Measurements from ENCODE around the gene OR6J1.
"Not testable (repeated sequence)": the region's sequence is repeated elsewhere in the genome, so short reads cannot be mapped to it uniquely, and the experiment has no call there.

Gene OR6J1

GRCh38 chr14:22644305-22644635, at the start of gene OR6J1:
Gene OR6J1, minus strand, starts transcription at chr14:22644352. Its CDS starts 9,541 bp downstream, at chr14:22634811.
- no peak within 1 kb of the TSS for H3K4me2 ChIP-seq
- H3K4me1 ChIP-seq = no peaks in the 10 kb centered on the region
- no peak within 1 kb of the TSS for H3K27ac ChIP-seq
- no peak for TF ChIP-seq Cebpa-rat (IDR thresholded peaks at IDR 0.05)
- no peaks in the 10 kb centered on the region for H3K9me3 ChIP-seq
- no peaks in the 10 kb centered on the region for H3K36me3 ChIP-seq
- H4K20me1 ChIP-seq = no peaks in the 10 kb centered on the region
- no peaks in the 10 kb centered on the region for H3K27me3 ChIP-seq
- H3K4me3 ChIP-seq = no peak within 1 kb of the TSS
- H3K9ac ChIP-seq = no peak within 1 kb of the TSS

GRCh38 chr14:22692194-22692593, 48.0 kb upstream of the OR6J1 start:
- H4K20me1 ChIP-seq = no peaks in the 10 kb centered on the region
- H3K9me3 ChIP-seq = peaks cover 27% of the 10 kb centered on the region
- no peaks in the 10 kb centered on the region for H3K27me3 ChIP-seq
- H3K4me1 ChIP-seq = no peaks in the 10 kb centered on the region
- H3K4me2 ChIP-seq = no peak overlapping the region
- TF ChIP-seq Cebpa-rat (IDR thresholded peaks at IDR 0.05) = no peak
- no peak overlapping the region for H3K9ac ChIP-seq
- H3K4me3 ChIP-seq = no peak overlapping the region
- H3K36me3 ChIP-seq = no peaks in the 10 kb centered on the region
- no peak overlapping the region for H3K27ac ChIP-seq

GRCh38 chr14:22691171-22691570, 47.0 kb upstream of the OR6J1 start:
- Histone ChIP-seq H3K9me3 (peaks cover 32% of the 10 kb centered on the region), H4K20me1 (no peaks in the 10 kb centered on the region), H3K36me3 (no peaks in the 10 kb centered on the region), H3K27me3 (no peaks in the 10 kb centered on the region), H3K9ac (no peak overlapping the region), H3K4me2 (no peak overlapping the region), H3K4me1 (no peaks in the 10 kb centered on the region), H3K27ac (no peak overlapping the region), H3K4me3 (no peak overlapping the region)
- no peak for TF ChIP-seq Cebpa-rat (IDR thresholded peaks at IDR 0.05)

GRCh38 chr14:22689199-22689598, 45.0 kb upstream of the OR6J1 start:
- Histone ChIP-seq H3K4me1 (no peaks in the 10 kb centered on the region), H3K27me3 (no peaks in the 10 kb centered on the region), H3K27ac (no peak overlapping the region), H4K20me1 (no peaks in the 10 kb centered on the region), H3K9ac (no peak overlapping the region), H3K9me3 (peaks cover 36% of the 10 kb centered on the region), H3K4me3 (no peak overlapping the region), H3K36me3 (no peaks in the 10 kb centered on the region), H3K4me2 (no peak overlapping the region)
- no peak for TF ChIP-seq Cebpa-rat (IDR thresholded peaks at IDR 0.05)

- H3K27me3 ChIP-seq, H4K20me1 ChIP-seq, H3K4me1 ChIP-seq, H3K36me3 ChIP-seq, H3K27ac ChIP-seq, H3K4me3 ChIP-seq, H3K4me2 ChIP-seq, H3K9ac ChIP-seq: not testable (repeated sequence)
- peaks cover 32% of the 10 kb centered on the region for H3K9me3 ChIP-seq
Observed at GRCh38 chr14:22687969-22688368, 43.8 kb upstream of the OR6J1 start.

- not testable (repeated sequence) for H3K27ac ChIP-seq, H3K4me3 ChIP-seq, H3K9ac ChIP-seq, H3K36me3 ChIP-seq, H4K20me1 ChIP-seq, H3K4me2 ChIP-seq, H3K27me3 ChIP-seq, H3K4me1 ChIP-seq
- 0 out of 2 replicates have a peak, but pooled peaks cover 17% of the 10 kb centered on the region for H3K9me3 ChIP-seq
Observed at GRCh38 chr14:22686176-22686611, 42.0 kb upstream of the OR6J1 start.

GRCh38 chr14:22685467-22685866, 41.3 kb upstream of the OR6J1 start:
- no peaks in the 10 kb centered on the region for H3K4me1 ChIP-seq
- H3K27me3 ChIP-seq = no peaks in the 10 kb centered on the region
- H3K27ac ChIP-seq = no peak overlapping the region
- no peak overlapping the region for H3K9ac ChIP-seq
- 0 out of 2 replicates have a peak, but pooled peaks cover 17% of the 10 kb centered on the region for H3K9me3 ChIP-seq
- no peak overlapping the region for H3K4me2 ChIP-seq
- TF ChIP-seq Cebpa-rat (IDR thresholded peaks at IDR 0.05) = no peak
- no peaks in the 10 kb centered on the region for H4K20me1 ChIP-seq
- H3K36me3 ChIP-seq = no peaks in the 10 kb centered on the region
- no peak overlapping the region for H3K4me3 ChIP-seq

- H3K4me2 ChIP-seq, H4K20me1 ChIP-seq, H3K27me3 ChIP-seq, H3K27ac ChIP-seq, H3K36me3 ChIP-seq, H3K4me3 ChIP-seq, H3K4me1 ChIP-seq, H3K9ac ChIP-seq: not testable (repeated sequence)
- 0 out of 2 replicates have a peak, but pooled peaks cover 17% of the 10 kb centered on the region for H3K9me3 ChIP-seq
Observed at GRCh38 chr14:22683428-22683827, 39.3 kb upstream of the OR6J1 start.

- Histone ChIP-seq H3K27ac (no peak overlapping the region), H4K20me1 (no peaks in the 10 kb centered on the region), H3K4me1 (no peaks in the 10 kb centered on the region), H3K9me3 (no peaks in the 10 kb centered on the region), H3K27me3 (no peaks in the 10 kb centered on the region), H3K4me2 (no peak overlapping the region), H3K36me3 (no peaks in the 10 kb centered on the region), H3K9ac (no peak overlapping the region), H3K4me3 (no peak overlapping the region)
- no peak for TF ChIP-seq Cebpa-rat (IDR thresholded peaks at IDR 0.05)
Observed at GRCh38 chr14:22678221-22678620, 34.1 kb upstream of the OR6J1 start.

GRCh38 chr14:22677551-22677950, 33.4 kb upstream of the OR6J1 start:
- H3K36me3 ChIP-seq, H3K27ac ChIP-seq, H3K27me3 ChIP-seq, H4K20me1 ChIP-seq, H3K9ac ChIP-seq, H3K9me3 ChIP-seq, H3K4me3 ChIP-seq, H3K4me2 ChIP-seq, H3K4me1 ChIP-seq: not testable (repeated sequence)

GRCh38 chr14:22671622-22672021, 27.5 kb upstream of the OR6J1 start:
- no peak for TF ChIP-seq Cebpa-rat (IDR thresholded peaks at IDR 0.05)

More at GRCh38 chr14:22671622-22672021, 27.5 kb upstream of the OR6J1 start:
- H3K9me3 ChIP-seq = no peaks in the 10 kb centered on the region
- no peak overlapping the region for H3K27ac ChIP-seq
- H3K4me1 ChIP-seq = no peaks in the 10 kb centered on the region
- H3K36me3 ChIP-seq = no peaks in the 10 kb centered on the region
- no peak overlapping the region for H3K4me2 ChIP-seq
- no peaks in the 10 kb centered on the region for H4K20me1 ChIP-seq
- no peak overlapping the region for H3K4me3 ChIP-seq
- no peaks in the 10 kb centered on the region for H3K27me3 ChIP-seq
- H3K9ac ChIP-seq = no peak overlapping the region
